HEK293T (cell line): Measurements from ENCODE around the gene GABBR1.

ENCODE experiments used
- ARNT ChIP-seq: fragments of 450-650 bp; IDR thresholded peaks from 2 replicates; pipeline ENCODE4 v1.6.1; 2017; ENCODE audit warnings: mild to moderate bottlenecking
- BHLHE40 ChIP-seq: fragments of 450-650 bp; IDR thresholded peaks from 2 replicates; pipeline ENCODE4 v1.6.1; 2016; ENCODE audit warnings: mild to moderate bottlenecking, moderate library complexity, borderline replicate concordance
- ELF4 ChIP-seq: fragments of 450-650 bp; IDR thresholded peaks from 2 replicates; pipeline ENCODE4 v1.6.1; 2017; ENCODE audit warnings: antibody characterized with exemption
- FOXA1 ChIP-seq: fragments of 450-650 bp; IDR thresholded peaks from 2 replicates; pipeline ENCODE4 v1.6.1; 2016; ENCODE audit warnings: mild to moderate bottlenecking
- PKNOX1 ChIP-seq: fragments of 450-650 bp; IDR thresholded peaks from 2 replicates; pipeline ENCODE4 v1.6.1; 2016
- SP1 ChIP-seq: fragments of 450-650 bp; IDR thresholded peaks from 2 replicates; pipeline ENCODE4 v1.6.1; 2017
- SUZ12 ChIP-seq: fragments of 450-650 bp; IDR thresholded peaks from 2 replicates; pipeline ENCODE4 v1.6.1; 2016; ENCODE audit warnings: mild to moderate bottlenecking

GRCh38 chr6:29673161-29673560 lies 40.2 kb upstream of the GABBR1 start:
- TF ChIP-seq SP1 (no peak), FOXA1 (no peak), ARNT (no peak), SUZ12 (no peak), BHLHE40 (no peak), ELF4 (no peak), PKNOX1 (no peak)
